PC-9 (cell line): ENCODE measurements around the gene CGB7. TPM values are rescaled to one million over a fixed set of nuclear protein-coding genes. Genes with fewer than 3 reads are reported as not detected.
"Not testable (repeated sequence)": the region's sequence is repeated elsewhere in the genome, so short reads cannot be mapped to it uniquely, and the experiment has no call there.

ENCODE experiments used
- BruUV-seq: library from RNA; stranded (reverse); fragments of 400-500 nt; replicated peaks from 2 replicates; lab custom pipeline; 2021; lab: Mats Ljungman, UMichigan
- CTCF ChIA-PET: fragments of 300-600 bp; sonication (Branson Sonifier 250); formaldehyde crosslinking; loops from one replicate; lab custom pipeline; 2022; ENCODE audit warnings: antibody characterized with exemption; lab: Charles Lee
- POLR2A ChIA-PET: fragments of 300-600 bp; sonication (Branson Sonifier 250); formaldehyde crosslinking; loops from one replicate; lab custom pipeline; 2022; ENCODE audit warnings: antibody characterized with exemption; ENCODE audit not compliant: unreplicated experiment; lab: Charles Lee
- DNase-seq, 2 experiments: peaks; one replicate each; pipeline versions ENCODE4 v3.0.0 to v3.0.0-alpha.2; 2015 to 2022; ENCODE audit warnings: mixed read lengths in 1 of 2
- H2AFZ ChIP-seq: fragments of 200-600 bp; sonication (generic); 2 replicates; pipeline ENCODE4 v1.8.1; 2017; ENCODE audit warnings: antibody characterized with exemption
- H3F3A ChIP-seq: fragments of 200-600 bp; sonication (generic); 2 replicates; pipeline ENCODE4 v1.8.1; 2017; ENCODE audit warnings: antibody characterized with exemption, mild to moderate bottlenecking, low read depth; ENCODE audit not compliant: insufficient read depth
- H3K27ac ChIP-seq: fragments of 200-600 bp; sonication (generic); 2 replicates; pipeline ENCODE4 v1.6.1; 2016; ENCODE audit warnings: mixed run types
- H3K27me3 ChIP-seq: fragments of 200-600 bp; sonication (generic); 2 replicates; pipeline ENCODE4 v1.6.1; 2016; ENCODE audit warnings: low read depth, mixed run types; ENCODE audit not compliant: insufficient read depth
- H3K36me3 ChIP-seq: fragments of 200-600 bp; sonication (generic); 2 replicates; pipeline ENCODE4 v1.6.1; 2016; ENCODE audit warnings: low read depth, mixed run types
- H3K4me1 ChIP-seq: fragments of 200-600 bp; sonication (generic); replicated peaks from 2 replicates; pipeline ENCODE4 v1.6.1; 2016; ENCODE audit warnings: mixed run types; ENCODE audit not compliant: insufficient read depth
- H3K4me2 ChIP-seq: fragments of 200-600 bp; sonication (generic); 2 replicates; pipeline ENCODE4 v1.6.1; 2017; ENCODE audit warnings: mixed run types
- H3K4me3 ChIP-seq: fragments of 200-600 bp; sonication (generic); 2 replicates; pipeline ENCODE4 v1.6.1; 2016; ENCODE audit warnings: mixed run types
- H3K79me2 ChIP-seq: fragments of 200-600 bp; sonication (generic); 2 replicates; pipeline ENCODE4 v1.6.1; 2017; ENCODE audit warnings: low read depth, mixed run types
- H3K9me2 ChIP-seq: fragments of 200-600 bp; sonication (generic); 2 replicates; pipeline ENCODE4 v1.8.1; 2017; ENCODE audit warnings: mild to moderate bottlenecking; ENCODE audit not compliant: insufficient read depth
- H3K9me3 ChIP-seq: fragments of 200-600 bp; sonication (generic); 2 replicates; pipeline ENCODE4 v1.8.1; 2016; ENCODE audit warnings: low read depth; ENCODE audit not compliant: insufficient read depth
- H4K20me1 ChIP-seq: fragments of 200-600 bp; sonication (generic); 2 replicates; pipeline ENCODE4 v1.8.1; 2017; ENCODE audit not compliant: insufficient read depth
- EZH2 ChIP-seq: fragments of 200-600 bp; sonication (generic); IDR thresholded peaks from 2 replicates; pipeline ENCODE4 v1.8.0; 2017; ENCODE audit warnings: antibody characterized with exemption, low read depth
- intact Hi-C: fragments of 100-400 bp; cut with micrococcal nuclease; formaldehyde crosslinking; loops from one replicate; pipeline ENCODE4 v1.10.0; 2022; ENCODE audit not compliant: unreplicated experiment
- total RNA-seq: library from RNA; stranded (reverse); gene quantifications from 2 replicates; pipeline ENCODE4 v1.2.3, GENCODE V29; 2021
- TF ChIP-seq, protein P1 (sequence below): fragments of 200-600 bp; sonication (generic); conservative IDR thresholded peaks from 2 replicates; pipeline ENCODE4 v1.6.1; 2017; ENCODE audit warnings: mixed run types, antibody characterized with exemption, mild to moderate bottlenecking, moderate library complexity

The CGB7 gene
- total RNA-seq, 1 experiment from 2014 or later: 4.8 TPM

DNA sequence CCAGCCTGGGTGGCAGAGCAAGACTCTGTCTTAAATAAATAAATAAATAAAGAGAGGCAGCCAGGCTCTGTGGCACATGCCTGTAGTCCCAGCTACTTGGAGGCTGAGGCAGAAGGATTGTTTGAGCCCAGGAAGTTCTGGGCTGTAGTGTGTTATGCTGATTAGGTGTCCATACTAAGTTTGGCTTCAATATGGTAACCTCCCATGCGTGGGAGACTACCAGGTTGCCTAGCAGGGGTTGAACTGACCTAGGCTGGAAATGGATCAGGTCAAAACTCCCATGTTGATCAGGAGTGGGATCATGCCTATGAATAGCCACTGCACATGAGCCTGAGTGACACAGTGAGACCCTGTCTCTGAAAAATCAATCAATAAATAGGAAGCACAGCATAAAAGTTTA lies 23.7 kb upstream of the CGB7 start:
- no peak overlapping the region for H2AFZ ChIP-seq
- H3K36me3 ChIP-seq: no peaks in the 10 kb centered on the region; the same call in 1 of the 2 replicates
- DNase-seq: no peak
- H3K4me2 ChIP-seq: no peak overlapping the region
- ChIA-PET CTCF (no interaction called here), POLR2A (no interaction called here)
- no peaks in the 10 kb centered on the region for H3K9me3 ChIP-seq
- H3F3A ChIP-seq: no peaks in the 10 kb centered on the region; the same call in 1 of the 2 replicates
- H3K9me2 ChIP-seq: no peaks in the 10 kb centered on the region
- TF ChIP-seq, protein P1, sequence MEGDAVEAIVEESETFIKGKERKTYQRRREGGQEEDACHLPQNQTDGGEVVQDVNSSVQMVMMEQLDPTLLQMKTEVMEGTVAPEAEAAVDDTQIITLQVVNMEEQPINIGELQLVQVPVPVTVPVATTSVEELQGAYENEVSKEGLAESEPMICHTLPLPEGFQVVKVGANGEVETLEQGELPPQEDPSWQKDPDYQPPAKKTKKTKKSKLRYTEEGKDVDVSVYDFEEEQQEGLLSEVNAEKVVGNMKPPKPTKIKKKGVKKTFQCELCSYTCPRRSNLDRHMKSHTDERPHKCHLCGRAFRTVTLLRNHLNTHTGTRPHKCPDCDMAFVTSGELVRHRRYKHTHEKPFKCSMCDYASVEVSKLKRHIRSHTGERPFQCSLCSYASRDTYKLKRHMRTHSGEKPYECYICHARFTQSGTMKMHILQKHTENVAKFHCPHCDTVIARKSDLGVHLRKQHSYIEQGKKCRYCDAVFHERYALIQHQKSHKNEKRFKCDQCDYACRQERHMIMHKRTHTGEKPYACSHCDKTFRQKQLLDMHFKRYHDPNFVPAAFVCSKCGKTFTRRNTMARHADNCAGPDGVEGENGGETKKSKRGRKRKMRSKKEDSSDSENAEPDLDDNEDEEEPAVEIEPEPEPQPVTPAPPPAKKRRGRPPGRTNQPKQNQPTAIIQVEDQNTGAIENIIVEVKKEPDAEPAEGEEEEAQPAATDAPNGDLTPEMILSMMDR: no peak
- no peak for TF ChIP-seq EZH2
- intact Hi-C loops: no loop called here
- H3K27me3 ChIP-seq: no peaks in the 10 kb centered on the region
- peaks cover 10% of the 10 kb centered on the region for H3K79me2 ChIP-seq
- no peak overlapping the region for H3K27ac ChIP-seq
- no peak overlapping the region for H3K4me3 ChIP-seq
- no peaks in the 10 kb centered on the region for H3K4me1 ChIP-seq
- peaks cover 7% of the 10 kb centered on the region for H4K20me1 ChIP-seq
- BruUV-seq: no TSS peak

DNA sequence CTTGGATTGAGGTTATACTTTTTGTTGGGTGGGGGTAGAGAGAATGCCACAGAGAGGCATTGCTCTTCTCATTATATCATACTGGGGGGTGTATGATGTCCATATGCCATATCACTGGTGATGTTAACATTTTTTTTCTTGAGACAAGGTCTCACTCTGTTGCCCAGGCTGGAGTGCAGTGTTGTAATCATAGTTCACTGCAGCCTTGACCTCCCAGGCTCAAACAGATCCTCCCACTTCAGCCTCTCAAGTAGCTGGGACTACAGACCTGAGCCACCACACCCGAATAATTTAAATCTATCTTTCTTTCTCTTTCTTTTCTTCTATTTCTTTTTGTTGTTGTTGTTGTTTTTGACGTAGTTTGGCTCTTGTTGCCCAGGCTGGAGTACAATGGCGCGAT lies 22.8 kb upstream of the CGB7 start:
- Histone ChIP-seq H3K9me3 (no peaks in the 10 kb centered on the region), H3K4me2 (no peak overlapping the region), H2AFZ (no peak overlapping the region), H3K4me3 (no peak overlapping the region), H3K9me2 (no peaks in the 10 kb centered on the region), H3K27ac (no peak overlapping the region), H4K20me1 (no peaks in the 10 kb centered on the region), H3K79me2 (peaks cover 1% of the 10 kb centered on the region), H3F3A (no peaks in the 10 kb centered on the region; the same call in 1 of the 2 replicates), H3K4me1 (no peaks in the 10 kb centered on the region), H3K36me3 (no peaks in the 10 kb centered on the region), H3K27me3 (no peaks in the 10 kb centered on the region)
- no peak for DNase-seq
- TF ChIP-seq, protein P1: no peak
- TF ChIP-seq EZH2: no peak
- POLR2A ChIA-PET: no interaction called here
- CTCF ChIA-PET: no interaction called here
- BruUV-seq: no TSS peak
- intact Hi-C loops: no loop called here

DNA sequence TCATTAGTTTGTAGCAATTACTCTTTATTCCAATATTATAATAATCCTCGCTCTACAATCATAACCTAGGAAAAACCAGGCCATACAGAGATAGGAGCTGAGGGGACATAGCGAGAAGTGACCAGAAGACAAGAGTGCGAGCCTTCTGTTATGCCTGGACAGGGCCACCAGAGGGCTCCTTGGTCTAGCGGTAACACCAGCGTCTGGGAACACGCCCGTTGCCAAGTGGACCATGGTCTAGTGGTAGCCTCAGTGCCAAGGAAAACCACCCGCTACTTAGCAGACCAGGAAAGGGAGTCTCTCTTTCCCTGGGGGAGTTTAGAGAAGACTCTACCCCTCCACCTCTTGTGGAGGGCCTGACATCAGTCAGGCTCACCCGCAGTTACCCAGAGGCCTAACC lies 17.3 kb upstream of the CGB7 start:
- H3K36me3 ChIP-seq, H3K4me1 ChIP-seq, H3K4me3 ChIP-seq, H3K9me3 ChIP-seq, H3K4me2 ChIP-seq, BruUV-seq, H4K20me1 ChIP-seq, H3K9me2 ChIP-seq, H3F3A ChIP-seq, POLR2A ChIA-PET, H3K79me2 ChIP-seq, H3K27ac ChIP-seq, H2AFZ ChIP-seq: not testable (repeated sequence)
- peaks cover 24% of the 10 kb centered on the region; the same call in 1 of the 2 replicates for H3K27me3 ChIP-seq
- TF ChIP-seq, protein P1: peak; percentile 82
- intact Hi-C loops: loop anchor here (2.0 kb wide), 3 partner anchors 76 to 286 kb away; no protein-coding TSS in a partner anchor
- peak in 1 of 2 experiments; percentile 60 for DNase-seq
- CTCF ChIA-PET: interaction anchor here (0.7 kb wide), 1 partner anchor 96 kb away, joined by 3 read pairs; no protein-coding TSS in a partner anchor
